Psoas muscle (tissue), 8 donors: ENCODE results near the gene XIRP2. TPM values are rescaled to one million over a fixed set of nuclear protein-coding genes. Genes with fewer than 3 reads are reported as not detected.

Experiments used
- ATAC-seq, 4 donors: fragments of 200-7000 bp; cut with Tn5 transposase; one replicate each; pipeline ENCODE4 v1.9.1; 2020; ENCODE audit warnings: moderate library complexity in 3 of 4, mild to moderate bottlenecking in 2 of 4
- DNase-seq, 2 donors: peaks; one replicate each; pipeline ENCODE4 v3.0.0-alpha.2; 2020
- H3K27ac ChIP-seq: fragments of 200-600 bp; one replicate; pipeline ENCODE4 v1.8.0; 2022
- H3K27me3 ChIP-seq, 3 donors: fragments of 200-600 bp in 1 of 3; one replicate each; pipeline versions ENCODE4 v1.6.1 to v1.8.0; 2013 to 2022; ENCODE audit warnings: low read length in 2 of 3, mild to moderate bottlenecking in 2 of 3, moderate library complexity in 1 of 3; ENCODE audit not compliant: insufficient read depth in 3 of 3
- H3K36me3 ChIP-seq, 2 donors: fragments of 200-600 bp in 1 of 2; one replicate each; pipeline versions ENCODE4 v1.6.1 to v1.8.0; 2013 to 2022; ENCODE audit warnings: low read depth in 1 of 2, mild to moderate bottlenecking in 1 of 2, moderate library complexity in 1 of 2; ENCODE audit not compliant: insufficient read depth in 1 of 2
- H3K4me1 ChIP-seq: fragments of 200-600 bp; one replicate; pipeline ENCODE4 v1.8.0; 2022
- H3K4me3 ChIP-seq: fragments of 200-600 bp; one replicate; pipeline ENCODE4 v1.8.0; 2022; ENCODE audit warnings: mild to moderate bottlenecking
- H3K9me3 ChIP-seq: fragments of 200-600 bp; one replicate; pipeline ENCODE4 v1.8.0; 2022
- CTCF ChIP-seq: fragments of 200-600 bp; IDR thresholded peaks from one replicate; pipeline ENCODE4 v1.8.0; 2022; ENCODE audit warnings: antibody characterized with exemption
- WGBS, 3 donors: extraction: QIAGEN DNeasy Blood & Tissue Kit; methylation state at CpG; one replicate each; pipeline versions ENCODE4 v1.1.6 to v1.1.7; 2013; 5-methylcytosine and 5-hydroxymethylcytosine counted together
- intact Hi-C, 2 donors: fragments of 100-400 bp; cut with DNase I; formaldehyde crosslinking; loops; one replicate each; pipeline versions ENCODE4 v1.11.0 to v1.14.2; 2022
- long read RNA-seq, 2 donors: library from polyadenylated mRNA; unstranded; transcript quantifications; one replicate each; pipeline ENCODE4 v2.0.0, GENCODE V29; 2021
- polyA plus RNA-seq, 3 donors: library from polyadenylated mRNA; stranded (reverse); fragments of 200-250 nt; gene quantifications; one replicate each; pipeline ENCODE4 v1.2.3, GENCODE V29; 2013
- total RNA-seq, 4 donors: library from RNA; stranded (reverse); fragmentation: NEBNext Ultra II Directional in 2 of 4; extraction: Animal tissue kit (Norgen Biotek cat#: 25700) in 2 of 4; gene quantifications; one replicate each; pipeline versions ENCODE4 v1.2.1 to v1.2.4, GENCODE V29; 2021 to 2023
- donor health status: healthy with polysubstance abuse.
- donor health status: DM: no; HTN: no; CAD: no; lungs with moderate emphysema.
- donor health status: Bipolar disorder and iron deficiency.
- donor health status: healthy.
- donor health status: DM: yes; HTN: yes; CAD: no.
- donor health status: DM: no; HTN: no; CAD: no.
- donor health status: DM: no; HTN: no; CAD: no.
- donor health status: DM: yes; HTN: yes; CAD: no.

XIRP2 gene, protein sequence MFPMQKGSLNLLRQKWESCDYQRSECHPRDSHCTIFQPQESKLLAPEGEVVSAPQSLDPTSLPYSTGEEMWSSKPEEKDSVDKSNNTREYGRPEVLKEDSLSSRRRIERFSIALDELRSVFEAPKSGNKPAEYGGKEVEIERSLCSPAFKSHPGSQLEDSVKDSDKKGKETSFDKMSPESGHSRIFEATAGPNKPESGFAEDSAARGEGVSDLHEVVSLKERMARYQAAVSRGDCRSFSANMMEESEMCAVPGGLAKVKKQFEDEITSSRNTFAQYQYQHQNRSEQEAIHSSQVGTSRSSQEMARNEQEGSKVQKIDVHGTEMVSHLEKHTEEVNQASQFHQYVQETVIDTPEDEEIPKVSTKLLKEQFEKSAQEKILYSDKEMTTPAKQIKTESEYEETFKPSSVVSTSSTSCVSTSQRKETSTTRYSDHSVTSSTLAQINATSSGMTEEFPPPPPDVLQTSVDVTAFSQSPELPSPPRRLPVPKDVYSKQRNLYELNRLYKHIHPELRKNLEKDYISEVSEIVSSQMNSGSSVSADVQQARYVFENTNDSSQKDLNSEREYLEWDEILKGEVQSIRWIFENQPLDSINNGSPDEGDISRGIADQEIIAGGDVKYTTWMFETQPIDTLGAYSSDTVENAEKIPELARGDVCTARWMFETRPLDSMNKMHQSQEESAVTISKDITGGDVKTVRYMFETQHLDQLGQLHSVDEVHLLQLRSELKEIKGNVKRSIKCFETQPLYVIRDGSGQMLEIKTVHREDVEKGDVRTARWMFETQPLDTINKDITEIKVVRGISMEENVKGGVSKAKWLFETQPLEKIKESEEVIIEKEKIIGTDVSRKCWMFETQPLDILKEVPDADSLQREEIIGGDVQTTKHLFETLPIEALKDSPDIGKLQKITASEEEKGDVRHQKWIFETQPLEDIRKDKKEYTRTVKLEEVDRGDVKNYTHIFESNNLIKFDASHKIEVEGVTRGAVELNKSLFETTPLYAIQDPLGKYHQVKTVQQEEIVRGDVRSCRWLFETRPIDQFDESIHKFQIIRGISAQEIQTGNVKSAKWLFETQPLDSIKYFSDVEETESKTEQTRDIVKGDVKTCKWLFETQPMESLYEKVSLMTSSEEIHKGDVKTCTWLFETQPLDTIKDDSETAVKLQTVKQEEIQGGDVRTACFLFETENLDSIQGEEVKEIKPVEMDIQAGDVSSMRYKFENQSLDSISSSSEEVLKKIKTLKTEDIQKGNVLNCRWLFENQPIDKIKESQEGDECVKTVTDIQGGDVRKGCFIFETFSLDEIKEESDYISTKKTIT (N-terminal part only)
- total RNA-seq (1,000 to 10,000 TPM; 2,071 to 8,701 (median 3,638) TPM), polyA plus RNA-seq (1,000 to 10,000 TPM in 2 of 3 donors, 100 to 1,000 TPM in 1; 355 to 1,699 (median 1,391) TPM)
- long read RNA-seq, donor 1, partial matches to known transcripts = 1,064 of 1,721 reads
- long read RNA-seq, donor 1, other reads (novel, unspliced or antisense) = 656 of 1,721 reads
- long read RNA-seq, donor 2, partial matches to known transcripts = 466 of 682 reads
- long read RNA-seq, donor 2, other reads (novel, unspliced or antisense) = 216 of 682 reads

DNA sequence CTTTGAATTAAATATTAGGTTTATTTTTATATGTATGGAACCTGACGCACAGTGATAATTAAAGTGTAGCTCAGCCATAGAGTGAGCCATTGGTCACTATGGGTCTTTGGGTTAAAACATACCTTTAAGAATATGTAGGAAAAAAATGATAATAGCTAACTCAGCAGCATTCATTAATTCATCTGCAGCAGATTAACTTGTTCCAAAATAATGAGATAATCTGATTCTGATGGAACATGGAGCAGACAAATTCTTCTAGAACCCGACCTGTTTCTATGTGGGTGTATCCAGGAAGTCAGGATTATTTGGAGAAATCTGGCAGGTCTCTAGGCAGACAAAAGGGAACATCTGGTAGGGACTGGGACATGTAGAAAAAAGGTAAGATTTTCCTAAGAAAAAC is at the start of gene XIRP2:
TSS of gene XIRP2 (plus strand) at position 301 of the 400 bp plus-strand sequence. CDS start 15,003 bp downstream, outside the sequence.
- no peak within 1 kb of the TSS for H3K27ac ChIP-seq
- DNase-seq (no peak), ATAC-seq (no peak)
- intact Hi-C loops = no loop called here
- H3K4me3 ChIP-seq = no peak within 1 kb of the TSS
- no peaks in the 10 kb centered on the region for H3K36me3 ChIP-seq
- H3K27me3 ChIP-seq = no peaks in the 10 kb centered on the region
- 63 to 71% (median 64%) methylated on average over 2 of the region's 2 CpGs for WGBS, 3 donors
- H3K9me3 ChIP-seq = no peaks in the 10 kb centered on the region
- TF ChIP-seq CTCF = no peak
- H3K4me1 ChIP-seq = no peaks in the 10 kb centered on the region

DNA sequence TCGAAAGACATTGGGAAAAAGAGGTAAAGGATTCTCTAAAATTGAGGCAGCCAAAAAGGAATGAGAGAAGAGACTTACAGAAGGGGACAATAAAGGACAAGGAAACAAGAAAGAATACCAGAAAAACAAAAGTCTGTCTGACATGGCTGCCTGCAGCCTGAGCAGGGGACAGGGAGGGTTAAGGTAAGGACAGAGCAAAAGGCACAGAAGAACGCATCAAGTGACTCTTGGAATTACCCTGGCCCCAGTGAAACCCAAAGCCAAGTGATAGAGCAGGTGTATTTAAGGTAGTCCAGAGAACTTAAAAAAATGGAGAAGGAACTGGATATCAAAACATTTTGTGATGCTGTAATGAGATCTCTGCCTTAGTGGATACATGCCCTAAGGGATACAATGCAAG is 47.1 kb upstream of the XIRP2 start:
- Histone ChIP-seq H3K4me1 (no peaks in the 10 kb centered on the region), H3K27me3 (no peaks in the 10 kb centered on the region), H3K4me3 (no peak overlapping the region), H3K36me3 (no peaks in the 10 kb centered on the region), H3K27ac (no peak overlapping the region), H3K9me3 (no peaks in the 10 kb centered on the region)
- no peak for TF ChIP-seq CTCF
- ATAC-seq (no peak), DNase-seq (no peak)
- intact Hi-C loops = no loop called here
- 53 to 58% (median 57%) methylated on average over 2 of the region's 2 CpGs for WGBS, 3 donors

- Histone ChIP-seq H3K9me3 (no peaks in the 10 kb centered on the region), H3K27ac (no peak overlapping the region), H3K27me3 (no peaks in the 10 kb centered on the region), H3K36me3 (no peaks in the 10 kb centered on the region), H3K4me1 (no peaks in the 10 kb centered on the region), H3K4me3 (no peak overlapping the region)
- 13 to 29% (median 20%) methylated on average over 1 of the region's 1 CpG for WGBS, 3 donors
- ATAC-seq (no peak), DNase-seq (no peak)
- intact Hi-C loops = no loop called here
- TF ChIP-seq CTCF = no peak
These were observed 46.6 kb upstream of the XIRP2 start for GRCh38 chr2:166841679-166842078.

DNA sequence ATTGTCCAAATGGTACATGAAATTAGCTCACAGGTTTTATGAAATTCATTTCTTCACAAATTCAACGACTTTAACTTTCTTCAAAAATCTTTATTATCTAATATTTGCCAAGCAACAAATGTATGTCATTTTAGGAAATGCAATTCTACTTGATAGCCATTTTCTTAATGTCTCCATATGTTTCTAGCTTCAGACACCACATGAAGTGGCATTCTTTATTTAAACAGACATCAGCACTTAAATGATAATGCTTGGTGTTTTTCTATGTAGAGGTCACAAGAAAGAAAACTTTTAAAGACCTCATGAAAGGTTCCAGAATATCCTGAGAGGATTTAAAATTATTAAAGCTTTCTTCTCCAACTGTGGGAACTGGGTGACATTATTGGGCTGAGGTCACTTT is 44.2 kb upstream of the XIRP2 start:
- ATAC-seq (no peak), DNase-seq (no peak)
- Histone ChIP-seq H3K4me3 (no peak overlapping the region), H3K27me3 (no peaks in the 10 kb centered on the region), H3K9me3 (no peaks in the 10 kb centered on the region), H3K4me1 (no peaks in the 10 kb centered on the region), H3K36me3 (no peaks in the 10 kb centered on the region), H3K27ac (no peak overlapping the region)
- TF ChIP-seq CTCF = no peak
- intact Hi-C loops = no loop called here
- WGBS, 3 donors = 74 to 85% (median 83%) methylated on average over 1 of the region's 1 CpG
